CD4-positive, CD25-positive, alpha-beta regulatory T cell (primary cell): ENCODE results near the gene BACH2. TPM values are rescaled to one million over a fixed set of nuclear protein-coding genes. Genes with fewer than 3 reads are reported as not detected.

Experiments
- ATAC-seq, 2 donors: fragments of 150-1000 bp; cut with Tn5 transposase; one replicate each; pipeline ENCODE4 v1.10.0; 2021; ENCODE audit warnings: low read depth in 2 of 2, moderate number of reproducible peaks in 2 of 2, moderate library complexity in 1 of 2
- DNase-seq, 3 donors: peaks; one replicate each; pipeline versions ENCODE4 v3.0.0 to v3.0.0-alpha.2; 2012 to 2022; ENCODE audit warnings: mixed read lengths in 1 of 3
- H3K27ac ChIP-seq: one replicate; pipeline ENCODE4 v1.7.0; 2013; ENCODE audit warnings: mild to moderate bottlenecking, low read length; ENCODE audit not compliant: insufficient read depth, poor library complexity, severe bottlenecking
- H3K27me3 ChIP-seq: one replicate; pipeline ENCODE4 v1.7.0; 2013; ENCODE audit warnings: low read length; ENCODE audit not compliant: control insufficient read depth, insufficient read depth
- H3K36me3 ChIP-seq: one replicate; pipeline ENCODE4 v1.7.0; 2013; ENCODE audit warnings: mild to moderate bottlenecking, low read length, moderate library complexity; ENCODE audit not compliant: control insufficient read depth, insufficient read depth
- H3K4me1 ChIP-seq: 2 replicates; pipeline ENCODE4 v1.7.0; 2013; ENCODE audit warnings: mild to moderate bottlenecking, low read length; ENCODE audit not compliant: insufficient read depth, control insufficient read depth, poor library complexity, severe bottlenecking
- H3K4me3 ChIP-seq: one replicate; pipeline ENCODE4 v1.7.0; 2013; ENCODE audit warnings: low read depth, mild to moderate bottlenecking, low read length, moderate library complexity
- H3K9me3 ChIP-seq, 2 experiments: 1 replicate in 1 of 2; 2 replicates in 1 of 2; pipeline ENCODE4 v1.7.0; 2013; ENCODE audit warnings: low read length in 2 of 2, mild to moderate bottlenecking in 1 of 2, moderate library complexity in 1 of 2; ENCODE audit not compliant: control insufficient read depth in 2 of 2
- H3K27ac Mint-ChIP-seq, 3 donors: one replicate each; pipeline ENCODE4 v1.8.0; 2020 to 2022; ENCODE audit warnings: mild to moderate bottlenecking in 3 of 3, mixed read lengths in 3 of 3, moderate library complexity in 2 of 3
- H3K27me3 Mint-ChIP-seq: one replicate; pipeline ENCODE4 v1.8.0; 2022; ENCODE audit warnings: mild to moderate bottlenecking, mixed read lengths
- H3K36me3 Mint-ChIP-seq: one replicate; pipeline ENCODE4 v1.8.0; 2020; ENCODE audit warnings: mixed read lengths
- H3K4me1 Mint-ChIP-seq, 4 donors: one replicate each; pipeline ENCODE4 v1.8.0; 2020 to 2022; ENCODE audit warnings: mixed read lengths in 4 of 4, mild to moderate bottlenecking in 1 of 4
- H3K4me3 Mint-ChIP-seq, 4 donors: one replicate each; pipeline ENCODE4 v1.8.0; 2020 to 2022; ENCODE audit warnings: mild to moderate bottlenecking in 4 of 4, mixed read lengths in 4 of 4, moderate library complexity in 3 of 4
- H3K9me3 Mint-ChIP-seq, 7 donors: one replicate each; pipeline ENCODE4 v1.8.0; 2020 to 2022; ENCODE audit warnings: mixed read lengths in 7 of 7, mild to moderate bottlenecking in 3 of 7, moderate library complexity in 2 of 7
- polyA plus RNA-seq, 4 donors: library from polyadenylated mRNA; unstranded; fragments of 300-500 nt; fragmentation: Illumina TruSeq; gene quantifications; one replicate each; pipeline ENCODE4 v1.2.3, GENCODE V29; 2021
- total RNA-seq: library from RNA; stranded (reverse); gene quantifications from one replicate; pipeline ENCODE4 v1.2.3, GENCODE V29; 2022

BACH2 gene
- total and polyA plus RNA-seq, 5 donors from 2014 or later = 3.8 to 51.3 (median 7.1) TPM

- Histone ChIP-seq H3K36me3 (no peaks in the 10 kb centered on the region), H3K4me1 (peaks cover 18% of the 10 kb centered on the region), H3K9me3 (no peaks in the 10 kb centered on the region), H3K27me3 (no peaks in the 10 kb centered on the region), H3K4me3 (no peak overlapping the region), H3K27ac (no peak overlapping the region)
- Mint-ChIP-seq H3K4me3 (peak overlapping the region in 1 of 4 donors; percentile 39), H3K4me1 (peaks cover 16 to 64% (median 30%) of the 10 kb centered on the region in 4 donors), H3K27ac (peak overlapping the region in 2 of 3 donors; percentile 7 to 10), H3K27me3 (peaks cover 4% of the 10 kb centered on the region), H3K36me3 (peaks cover 18% of the 10 kb centered on the region), H3K9me3 (peaks cover 0 to 3% (median 0%) of the 10 kb centered on the region in 7 donors)
- ATAC-seq = no peak
- DNase-seq = no peak
These were observed 268.4 kb downstream of the BACH2 start for GRCh38 chr6:90028066-90028778.

- peaks cover 4% of the 10 kb centered on the region for H3K27me3 Mint-ChIP-seq
- no peaks in the 10 kb centered on the region for H3K27me3 ChIP-seq
- H3K9me3 ChIP-seq = no peaks in the 10 kb centered on the region
- H3K36me3 Mint-ChIP-seq = peaks cover 24% of the 10 kb centered on the region
- H3K27ac Mint-ChIP-seq = peak overlapping the region; percentile 1 to 91 (median 67)
- DNase-seq (no peak), ATAC-seq (no peak)
- H3K4me3 ChIP-seq = no peak overlapping the region
- peaks cover 16 to 71% (median 31%) of the 10 kb centered on the region in 4 donors for H3K4me1 Mint-ChIP-seq
- H3K36me3 ChIP-seq = no peaks in the 10 kb centered on the region
- H3K9me3 Mint-ChIP-seq = peaks cover 0 to 3% (median 0%) of the 10 kb centered on the region in 7 donors
- no peak overlapping the region for H3K27ac ChIP-seq
- peaks cover 18% of the 10 kb centered on the region for H3K4me1 ChIP-seq
- peak overlapping the region in 1 of 4 donors; percentile 5 for H3K4me3 Mint-ChIP-seq
These were observed 270.4 kb downstream of the BACH2 start for GRCh38 chr6:90026216-90026615.

DNA sequence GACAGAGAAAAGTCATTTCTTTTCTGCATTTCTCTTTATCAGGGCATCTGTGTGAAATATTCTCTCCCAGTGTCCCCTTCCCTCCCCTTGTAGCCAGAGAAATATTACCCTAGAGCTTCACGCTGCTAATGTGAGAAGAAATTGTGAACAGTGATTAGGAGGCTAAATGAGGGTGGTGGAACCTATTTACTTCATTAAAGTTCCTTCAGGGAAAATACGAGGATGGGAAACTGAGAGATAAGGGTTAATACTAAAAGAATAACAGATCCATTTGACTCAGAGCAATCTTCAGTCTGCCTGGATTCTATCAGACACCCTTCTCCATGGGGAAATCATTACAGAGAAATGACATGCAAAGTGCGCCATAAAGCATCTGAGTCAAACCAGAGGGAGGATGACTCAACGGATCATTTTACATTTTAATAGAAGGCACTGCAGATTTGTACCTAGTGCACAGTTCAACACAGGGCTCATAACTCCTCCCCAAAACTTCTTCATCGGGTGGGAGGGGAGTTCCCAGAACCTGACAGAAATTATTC is 271.1 kb downstream of the BACH2 start:
- Histone ChIP-seq H3K27ac (no peak overlapping the region), H3K9me3 (no peaks in the 10 kb centered on the region), H3K4me1 (peaks cover 18% of the 10 kb centered on the region), H3K27me3 (no peaks in the 10 kb centered on the region), H3K4me3 (no peak overlapping the region), H3K36me3 (no peaks in the 10 kb centered on the region)
- H3K27me3 Mint-ChIP-seq = peaks cover 4% of the 10 kb centered on the region
- ATAC-seq = peak; percentile 83 to 84
- peak overlapping the region; percentile 1 to 67 (median 27) for H3K27ac Mint-ChIP-seq
- H3K4me1 Mint-ChIP-seq = peaks cover 16 to 74% (median 33%) of the 10 kb centered on the region in 4 donors
- peaks cover 0 to 3% (median 0%) of the 10 kb centered on the region in 7 donors for H3K9me3 Mint-ChIP-seq
- peaks cover 24% of the 10 kb centered on the region for H3K36me3 Mint-ChIP-seq
- peak overlapping the region in 1 of 4 donors; percentile 7 for H3K4me3 Mint-ChIP-seq
- peak in 1 of 3 donors; percentile 75 for DNase-seq

DNA sequence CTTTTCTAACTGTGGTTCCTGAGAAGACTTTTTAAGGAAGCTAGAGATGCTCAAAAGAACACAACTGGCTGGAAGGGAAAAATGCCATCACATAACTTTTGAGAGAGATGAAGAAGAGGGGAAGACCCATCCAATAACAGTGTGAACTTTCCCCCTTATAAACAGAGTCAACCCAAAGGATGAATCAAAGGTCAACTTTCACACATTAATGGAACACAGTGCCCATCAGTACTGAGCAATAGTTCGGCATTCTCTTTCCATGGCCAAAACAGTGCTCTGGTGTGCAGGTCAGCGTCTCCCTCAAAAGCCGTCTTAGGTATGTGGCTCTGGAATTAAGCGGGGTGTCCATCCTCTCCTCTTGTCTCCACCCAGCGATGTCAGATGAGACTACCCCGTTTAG is 272.0 kb downstream of the BACH2 start:
- no peak for DNase-seq
- Histone ChIP-seq H3K36me3 (no peaks in the 10 kb centered on the region), H3K27ac (no peak overlapping the region), H3K9me3 (no peaks in the 10 kb centered on the region), H3K27me3 (no peaks in the 10 kb centered on the region), H3K4me3 (no peak overlapping the region), H3K4me1 (peaks cover 16% of the 10 kb centered on the region)
- H3K4me1 Mint-ChIP-seq = peaks cover 16 to 66% (median 32%) of the 10 kb centered on the region in 4 donors
- ATAC-seq = no peak
- peaks cover 0 to 3% (median 0%) of the 10 kb centered on the region in 7 donors for H3K9me3 Mint-ChIP-seq
- H3K36me3 Mint-ChIP-seq = peaks cover 24% of the 10 kb centered on the region
- no peak overlapping the region for H3K4me3 Mint-ChIP-seq
- H3K27me3 Mint-ChIP-seq = peaks cover 4% of the 10 kb centered on the region
- no peak overlapping the region for H3K27ac Mint-ChIP-seq

GRCh38 chr6:90021711-90022110 is 274.9 kb downstream of the BACH2 start:
- Histone ChIP-seq H3K27me3 (no peaks in the 10 kb centered on the region), H3K9me3 (no peaks in the 10 kb centered on the region), H3K4me1 (peaks cover 6% of the 10 kb centered on the region), H3K27ac (no peak overlapping the region), H3K36me3 (no peaks in the 10 kb centered on the region), H3K4me3 (no peak overlapping the region)
- peaks cover 26% of the 10 kb centered on the region for H3K36me3 Mint-ChIP-seq
- H3K27me3 Mint-ChIP-seq = no peaks in the 10 kb centered on the region
- H3K9me3 Mint-ChIP-seq = peaks cover 0 to 3% (median 0%) of the 10 kb centered on the region in 7 donors
- ATAC-seq = no peak
- H3K4me1 Mint-ChIP-seq = peaks cover 4 to 48% (median 24%) of the 10 kb centered on the region in 4 donors
- DNase-seq = no peak
- no peak overlapping the region for H3K27ac Mint-ChIP-seq
- no peak overlapping the region for H3K4me3 Mint-ChIP-seq

DNA sequence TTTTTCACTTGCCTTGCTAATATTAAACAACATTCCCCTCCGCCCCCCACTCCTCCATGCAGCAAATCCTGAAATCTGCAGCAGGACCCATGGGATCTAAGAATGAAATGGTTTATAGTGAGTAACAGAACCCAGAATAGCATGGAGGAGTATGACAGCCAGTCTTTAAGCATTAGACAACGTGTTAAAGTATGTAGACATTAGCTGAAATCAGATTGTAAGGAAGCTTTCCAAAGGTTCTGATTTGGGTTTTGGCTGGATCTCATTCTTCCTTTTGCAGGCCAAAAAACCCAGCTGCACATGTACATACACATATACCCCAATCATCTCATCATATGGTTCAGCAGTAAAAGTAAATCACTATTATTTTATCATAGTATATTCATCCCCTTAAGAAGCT is 275.9 kb downstream of the BACH2 start:
- H3K27ac ChIP-seq = no peak overlapping the region
- no peaks in the 10 kb centered on the region for H3K9me3 ChIP-seq
- no peak for ATAC-seq
- no peaks in the 10 kb centered on the region for H3K36me3 ChIP-seq
- H3K4me1 Mint-ChIP-seq = peaks cover under 1 to 41% (median 21%) of the 10 kb centered on the region in 4 donors
- peak overlapping the region in 1 of 3 donors; percentile 44 for H3K27ac Mint-ChIP-seq
- peaks cover 29% of the 10 kb centered on the region for H3K36me3 Mint-ChIP-seq
- no peak for DNase-seq
- peaks cover 0 to 3% (median 0%) of the 10 kb centered on the region in 7 donors for H3K9me3 Mint-ChIP-seq
- no peak overlapping the region for H3K4me3 Mint-ChIP-seq
- no peak overlapping the region for H3K4me3 ChIP-seq
- no peaks in the 10 kb centered on the region for H3K27me3 ChIP-seq
- H3K27me3 Mint-ChIP-seq = no peaks in the 10 kb centered on the region
- H3K4me1 ChIP-seq = no peaks in the 10 kb centered on the region

DNA sequence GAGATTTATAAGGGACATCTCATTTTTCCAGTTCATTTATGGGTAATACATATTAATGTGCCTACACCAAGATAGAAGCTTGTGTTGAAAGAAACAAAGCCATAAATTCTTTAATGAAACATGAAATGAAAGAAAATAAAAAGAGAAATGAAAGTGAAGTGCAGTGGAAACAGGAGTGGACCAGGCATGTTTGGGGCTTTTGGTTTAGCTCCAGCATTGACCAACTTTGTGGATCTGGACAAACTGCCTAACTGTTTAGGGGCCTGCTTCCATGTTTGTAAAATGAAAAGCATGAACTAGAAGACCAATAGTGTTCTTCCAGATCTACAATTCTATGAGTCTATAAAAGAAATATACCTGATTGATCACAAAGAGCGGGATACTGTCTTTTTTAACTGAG is 277.4 kb downstream of the BACH2 start:
- H3K27ac Mint-ChIP-seq = no peak overlapping the region
- no peaks in the 10 kb centered on the region for H3K4me1 ChIP-seq
- no peak overlapping the region for H3K4me3 Mint-ChIP-seq
- H3K27me3 ChIP-seq = no peaks in the 10 kb centered on the region
- H3K4me1 Mint-ChIP-seq = peaks cover 0 to 31% (median 18%) of the 10 kb centered on the region in 4 donors
- peaks cover 0 to 3% (median 0%) of the 10 kb centered on the region in 7 donors for H3K9me3 Mint-ChIP-seq
- no peaks in the 10 kb centered on the region for H3K36me3 ChIP-seq
- H3K36me3 Mint-ChIP-seq = peaks cover 20% of the 10 kb centered on the region
- no peak overlapping the region for H3K4me3 ChIP-seq
- DNase-seq (no peak), ATAC-seq (no peak)
- no peaks in the 10 kb centered on the region for H3K27me3 Mint-ChIP-seq
- no peaks in the 10 kb centered on the region for H3K9me3 ChIP-seq
- no peak overlapping the region for H3K27ac ChIP-seq
